HK-2 (cell line): ENCODE measurements around the gene L3HYPDH.

Source experiments
- DNase-seq: peaks from one replicate; pipeline ENCODE4 v3.0.0-alpha.2; 2018; ENCODE audit not compliant: unreplicated experiment

Gene L3HYPDH

GRCh38 chr14:59427653-59428580 lies 56.3 kb downstream of the L3HYPDH start:
- no peak for DNase-seq

GRCh38 chr14:59425322-59425935 lies 58.8 kb downstream of the L3HYPDH start:
- DNase-seq, result no peak

- DNase-seq, result no peak
These were observed 59.7 kb downstream of the L3HYPDH start for GRCh38 chr14:59424341-59425071.
